ENCODE results near the gene NMUR1. TPM values are rescaled to one million over a fixed set of nuclear protein-coding genes. Genes with fewer than 3 reads are reported as not detected.

Gene NMUR1
- total RNA-seq, 2 donors from 2014 or later: 0.07 to 0.29 TPM

DNA sequence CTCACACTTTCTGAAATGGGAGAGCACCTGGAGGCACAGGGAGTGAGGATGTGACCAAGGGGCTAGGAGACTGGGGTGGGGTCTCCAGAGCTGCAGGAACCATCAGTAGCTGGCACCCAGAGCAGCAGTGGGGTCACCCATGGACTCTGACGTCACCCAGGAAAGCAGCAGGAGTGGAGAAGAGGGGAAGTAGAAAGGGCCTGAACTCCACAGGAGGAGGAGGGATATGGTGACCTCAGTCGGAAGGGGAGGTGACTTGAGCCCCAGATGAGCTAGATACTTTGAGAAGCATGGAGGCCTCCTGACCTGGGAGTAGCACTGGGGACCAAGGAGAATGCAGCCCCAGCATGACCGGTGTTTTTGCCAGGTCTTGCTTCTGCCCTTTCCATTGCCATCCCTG is 8.8 kb downstream of the NMUR1 start:
- H3K27me3 ChIP-seq (ENCODE audit: control insufficient read depth, insufficient read depth, low read length, poor library complexity, severe bottlenecking): peaks cover 20% of the 10 kb centered on the region
- Mint-ChIP-seq H3K36me3 (ENCODE audit: low read depth) (no peaks in the 10 kb centered on the region), H3K27me3 (ENCODE audit: insufficient read depth) (peaks cover 8% of the 10 kb centered on the region), H3K4me1 (no peaks in the 10 kb centered on the region), H3K4me3 (no peak overlapping the region), H3K27ac (no peak overlapping the region), H3K9me3 (no peaks in the 10 kb centered on the region)
- no peaks in the 10 kb centered on the region for H3K9me3 ChIP-seq (ENCODE audit: control insufficient read depth, low read length)
- H3K27ac ChIP-seq (ENCODE audit: low read depth, low read length): no peak overlapping the region
- H3K36me3 ChIP-seq (ENCODE audit: control insufficient read depth, insufficient read depth, low read length): no peaks in the 10 kb centered on the region
- TF ChIP-seq, protein P1, sequence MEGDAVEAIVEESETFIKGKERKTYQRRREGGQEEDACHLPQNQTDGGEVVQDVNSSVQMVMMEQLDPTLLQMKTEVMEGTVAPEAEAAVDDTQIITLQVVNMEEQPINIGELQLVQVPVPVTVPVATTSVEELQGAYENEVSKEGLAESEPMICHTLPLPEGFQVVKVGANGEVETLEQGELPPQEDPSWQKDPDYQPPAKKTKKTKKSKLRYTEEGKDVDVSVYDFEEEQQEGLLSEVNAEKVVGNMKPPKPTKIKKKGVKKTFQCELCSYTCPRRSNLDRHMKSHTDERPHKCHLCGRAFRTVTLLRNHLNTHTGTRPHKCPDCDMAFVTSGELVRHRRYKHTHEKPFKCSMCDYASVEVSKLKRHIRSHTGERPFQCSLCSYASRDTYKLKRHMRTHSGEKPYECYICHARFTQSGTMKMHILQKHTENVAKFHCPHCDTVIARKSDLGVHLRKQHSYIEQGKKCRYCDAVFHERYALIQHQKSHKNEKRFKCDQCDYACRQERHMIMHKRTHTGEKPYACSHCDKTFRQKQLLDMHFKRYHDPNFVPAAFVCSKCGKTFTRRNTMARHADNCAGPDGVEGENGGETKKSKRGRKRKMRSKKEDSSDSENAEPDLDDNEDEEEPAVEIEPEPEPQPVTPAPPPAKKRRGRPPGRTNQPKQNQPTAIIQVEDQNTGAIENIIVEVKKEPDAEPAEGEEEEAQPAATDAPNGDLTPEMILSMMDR (conservative IDR thresholded peaks at IDR 0.05): no peak
- no peak for DNase-seq
- H3K9ac ChIP-seq (ENCODE audit: extremely low read depth, low read length, poor library complexity, severe bottlenecking): no peak overlapping the region
- H3K4me1 ChIP-seq (ENCODE audit: control insufficient read depth, insufficient read depth, low read length): no peaks in the 10 kb centered on the region
- no peak overlapping the region for H3K4me3 ChIP-seq (ENCODE audit: low read length)
- 76% methylated on average over 3 of the region's 3 CpGs for WGBS, 2 experiments (ENCODE audit: insufficient coverage in 1 of 2, insufficient read length in 1 of 2)

DNA sequence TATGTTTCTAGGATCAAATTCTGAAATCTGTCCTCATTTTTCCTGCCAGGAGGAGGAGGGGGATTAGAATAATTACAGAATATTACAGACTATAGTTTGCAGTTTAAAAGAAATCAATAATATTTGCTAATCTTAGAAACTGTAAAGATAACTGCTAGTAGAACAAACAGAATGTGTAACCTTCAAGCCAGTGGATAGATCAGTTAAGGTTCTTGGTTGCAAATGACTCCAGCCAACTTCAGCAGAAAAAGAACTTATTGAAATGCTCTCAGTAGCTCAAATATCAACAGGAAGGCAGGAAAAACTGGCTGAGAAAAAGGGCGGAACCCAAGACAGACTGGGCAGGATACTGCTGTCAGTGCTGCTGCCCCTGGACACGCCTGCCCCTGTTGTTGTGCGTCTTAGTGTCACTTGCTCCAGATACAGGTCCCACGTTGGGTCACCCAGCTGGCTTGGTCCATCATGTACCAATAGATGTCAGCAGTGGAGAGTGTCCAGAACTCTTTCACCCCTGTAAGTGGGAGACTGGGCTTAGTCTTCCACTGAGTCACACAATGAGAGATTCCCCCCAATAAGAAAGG is 10.2 kb downstream of the NMUR1 start:
- TF ChIP-seq, protein P1 (conservative IDR thresholded peaks at IDR 0.05): no peak
- H3K36me3 Mint-ChIP-seq (ENCODE audit: low read depth): no peaks in the 10 kb centered on the region
- no peak overlapping the region for H3K27ac Mint-ChIP-seq
- H3K27ac ChIP-seq (ENCODE audit: low read depth, low read length): no peak overlapping the region
- H3K4me3 Mint-ChIP-seq: no peak overlapping the region
- no peaks in the 10 kb centered on the region for H3K36me3 ChIP-seq (ENCODE audit: control insufficient read depth, insufficient read depth, low read length)
- 92% methylated on average over 4 of the region's 4 CpGs for WGBS, 2 experiments (ENCODE audit: insufficient coverage in 1 of 2, insufficient read length in 1 of 2)
- H3K9me3 ChIP-seq (ENCODE audit: control insufficient read depth, low read length): no peaks in the 10 kb centered on the region
- peaks cover 12% of the 10 kb centered on the region for H3K27me3 Mint-ChIP-seq (ENCODE audit: insufficient read depth)
- no peak overlapping the region for H3K9ac ChIP-seq (ENCODE audit: extremely low read depth, low read length, poor library complexity, severe bottlenecking)
- no peaks in the 10 kb centered on the region for H3K4me1 ChIP-seq (ENCODE audit: control insufficient read depth, insufficient read depth, low read length)
- H3K4me3 ChIP-seq (ENCODE audit: low read length): no peak overlapping the region
- no peak for DNase-seq
- peaks cover 20% of the 10 kb centered on the region for H3K27me3 ChIP-seq (ENCODE audit: control insufficient read depth, insufficient read depth, low read length, poor library complexity, severe bottlenecking)
- no peaks in the 10 kb centered on the region for H3K9me3 Mint-ChIP-seq
- H3K4me1 Mint-ChIP-seq: peaks cover under 1% of the 10 kb centered on the region

DNA sequence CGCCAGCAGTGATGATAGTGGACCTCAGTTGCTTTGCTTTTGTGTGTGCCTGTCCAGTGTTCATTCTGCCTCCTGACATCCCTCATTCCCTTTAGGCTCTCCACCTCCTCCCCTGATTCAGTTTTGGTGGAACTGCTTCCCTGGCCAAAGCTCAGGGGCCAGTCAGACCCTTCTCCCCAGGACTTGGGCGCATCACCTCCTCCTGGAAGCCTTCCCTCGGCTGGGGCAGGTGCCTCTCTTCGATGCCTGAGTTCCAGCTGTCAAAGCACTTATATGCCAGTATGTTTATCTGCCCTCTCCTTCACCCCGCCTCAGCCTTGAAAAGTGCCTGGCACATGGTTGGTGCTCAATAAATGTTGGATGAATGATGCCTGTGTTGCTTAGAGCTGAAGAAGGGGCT is 11.5 kb downstream of the NMUR1 start:
- Mint-ChIP-seq H3K9me3 (no peaks in the 10 kb centered on the region), H3K4me1 (peaks cover 4% of the 10 kb centered on the region), H3K27me3 (ENCODE audit: insufficient read depth) (peaks cover 13% of the 10 kb centered on the region), H3K27ac (no peak overlapping the region), H3K4me3 (no peak overlapping the region), H3K36me3 (ENCODE audit: low read depth) (no peaks in the 10 kb centered on the region)
- Histone ChIP-seq H3K27me3 (ENCODE audit: control insufficient read depth, insufficient read depth, low read length, poor library complexity, severe bottlenecking) (peaks cover 20% of the 10 kb centered on the region), H3K4me3 (ENCODE audit: low read length) (no peak overlapping the region), H3K9me3 (ENCODE audit: control insufficient read depth, low read length) (no peaks in the 10 kb centered on the region), H3K27ac (ENCODE audit: low read depth, low read length) (no peak overlapping the region), H3K9ac (ENCODE audit: extremely low read depth, low read length, poor library complexity, severe bottlenecking) (no peak overlapping the region), H3K4me1 (ENCODE audit: control insufficient read depth, insufficient read depth, low read length) (no peaks in the 10 kb centered on the region), H3K36me3 (ENCODE audit: control insufficient read depth, insufficient read depth, low read length) (no peaks in the 10 kb centered on the region)
- TF ChIP-seq, protein P1 (conservative IDR thresholded peaks at IDR 0.05): no peak
- WGBS, 2 experiments (ENCODE audit: insufficient coverage in 1 of 2, insufficient read length in 1 of 2): 89 to 90% methylated on average over 4 to 5 of the region's 5 CpGs
- DNase-seq: no peak

Measured in endodermal cell (in vitro differentiated cells).